Measurements from ENCODE around the gene RARG. TPM values are rescaled to one million over a fixed set of nuclear protein-coding genes. Genes with fewer than 3 reads are reported as not detected.

The RARG gene
- total RNA-seq, 1 experiment from 2014 or later: 118 TPM

- H3K9me3 ChIP-seq (ENCODE audit: insufficient read depth, low read depth): no peaks in the 10 kb centered on the region
- peaks cover under 1% of the 10 kb centered on the region; the same call in 1 of the 2 replicates for H3F3A ChIP-seq (ENCODE audit: insufficient read depth, low read depth)
- H3K27me3 ChIP-seq (ENCODE audit: insufficient read depth, low read depth): no peaks in the 10 kb centered on the region
- no peaks in the 10 kb centered on the region for H3K79me2 ChIP-seq (ENCODE audit: low read depth)
- no peak overlapping the region for H3K27ac ChIP-seq
- no peak overlapping the region for H3K4me2 ChIP-seq
- H3K4me3 ChIP-seq: no peak overlapping the region
- H3K9me2 ChIP-seq (ENCODE audit: insufficient read depth): 0 out of 2 replicates have a peak, but pooled peaks cover 3% of the 10 kb centered on the region
- POLR2A ChIA-PET (ENCODE audit: unreplicated experiment): no interaction called here
- H4K20me1 ChIP-seq (ENCODE audit: insufficient read depth): no peaks in the 10 kb centered on the region
- TF ChIP-seq EZH2 (IDR thresholded peaks at IDR 0.05; ENCODE audit: low read depth) (no peak), CTCF (conservative IDR thresholded peaks at IDR 0.05) (no peak)
- H2AFZ ChIP-seq: no peak overlapping the region
- DNase-seq: no peak
- CTCF ChIA-PET: no interaction called here
- no peaks in the 10 kb centered on the region for H3K36me3 ChIP-seq (ENCODE audit: low read depth)
- no TSS peak for BruUV-seq (replicated peaks)
- intact Hi-C loops (cut with micrococcal nuclease; ENCODE audit: unreplicated experiment): loop anchor here (10.0 kb wide), 1 partner anchor 135 kb away; no protein-coding TSS in a partner anchor
- peaks cover 10% of the 10 kb centered on the region for H3K4me1 ChIP-seq (replicated peaks; ENCODE audit: insufficient read depth)
Observed at GRCh38 chr12:53200107-53200457, 31.9 kb downstream of the RARG start.

GRCh38 chr12:53199700-53200099, 32.3 kb downstream of the RARG start:
- Histone ChIP-seq H3K4me2 (no peak overlapping the region), H3K4me1 (replicated peaks; ENCODE audit: insufficient read depth) (peaks cover 10% of the 10 kb centered on the region), H2AFZ (no peak overlapping the region), H4K20me1 (ENCODE audit: insufficient read depth) (no peaks in the 10 kb centered on the region), H3K79me2 (ENCODE audit: low read depth) (no peaks in the 10 kb centered on the region), H3K36me3 (ENCODE audit: low read depth) (no peaks in the 10 kb centered on the region), H3K9me2 (ENCODE audit: insufficient read depth) (0 out of 2 replicates have a peak, but pooled peaks cover 3% of the 10 kb centered on the region), H3F3A (ENCODE audit: insufficient read depth, low read depth) (peaks cover 1% of the 10 kb centered on the region; the same call in 1 of the 2 replicates), H3K27ac (no peak overlapping the region), H3K27me3 (ENCODE audit: insufficient read depth, low read depth) (no peaks in the 10 kb centered on the region), H3K4me3 (no peak overlapping the region), H3K9me3 (ENCODE audit: insufficient read depth, low read depth) (no peaks in the 10 kb centered on the region)
- POLR2A ChIA-PET (ENCODE audit: unreplicated experiment): no interaction called here
- intact Hi-C loops (cut with micrococcal nuclease; ENCODE audit: unreplicated experiment): loop anchor here (10.0 kb wide), 1 partner anchor 135 kb away; no protein-coding TSS in a partner anchor
- CTCF ChIA-PET: no interaction called here
- TF ChIP-seq CTCF (conservative IDR thresholded peaks at IDR 0.05): no peak
- no peak for TF ChIP-seq EZH2 (IDR thresholded peaks at IDR 0.05; ENCODE audit: low read depth)
- no TSS peak for BruUV-seq (replicated peaks)
- DNase-seq: no peak

DNA sequence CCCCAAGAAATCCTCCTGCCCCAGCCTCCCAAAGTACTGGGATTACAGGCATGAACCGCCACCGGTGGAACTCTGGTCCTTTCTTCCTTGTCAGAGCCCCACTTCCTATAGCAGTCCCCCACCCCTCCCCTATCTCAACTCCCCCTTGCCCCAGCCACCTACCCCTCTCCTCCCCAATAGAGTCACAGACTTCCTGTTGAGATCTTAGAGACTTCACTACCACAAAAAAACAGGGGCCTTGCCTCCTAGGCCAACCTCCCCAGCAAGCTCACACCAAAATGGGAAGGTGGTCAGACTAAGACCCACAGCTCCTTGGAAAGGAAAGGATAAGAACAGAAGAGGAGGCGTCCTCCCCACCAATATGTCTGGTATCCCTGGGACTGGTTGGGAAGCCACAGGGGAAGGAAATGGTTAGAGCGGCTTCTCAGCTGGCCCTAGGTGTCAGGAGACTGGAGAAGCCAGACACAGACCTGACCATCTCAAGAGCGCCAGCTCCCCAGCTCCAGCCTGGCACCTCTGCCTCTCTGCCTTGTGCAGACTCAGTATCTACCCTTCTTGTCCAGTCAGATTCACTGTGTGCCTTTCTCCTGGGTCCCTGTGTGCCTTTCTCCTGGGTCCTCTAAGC, 33.4 kb downstream of the RARG start:
- Histone ChIP-seq H3K36me3 (ENCODE audit: low read depth) (no peaks in the 10 kb centered on the region), H3K9me2 (ENCODE audit: insufficient read depth) (no peaks in the 10 kb centered on the region), H3K27ac (no peak overlapping the region), H3K4me2 (no peak overlapping the region), H3K4me3 (no peak overlapping the region), H3K27me3 (ENCODE audit: insufficient read depth, low read depth) (no peaks in the 10 kb centered on the region), H3K4me1 (replicated peaks; ENCODE audit: insufficient read depth) (peaks cover 10% of the 10 kb centered on the region), H4K20me1 (ENCODE audit: insufficient read depth) (no peaks in the 10 kb centered on the region), H3F3A (ENCODE audit: insufficient read depth, low read depth) (peaks cover 5% of the 10 kb centered on the region; the same call in 1 of the 2 replicates), H3K9me3 (ENCODE audit: insufficient read depth, low read depth) (no peaks in the 10 kb centered on the region), H3K79me2 (ENCODE audit: low read depth) (no peaks in the 10 kb centered on the region), H2AFZ (no peak overlapping the region)
- no TSS peak for BruUV-seq (replicated peaks)
- intact Hi-C loops (cut with micrococcal nuclease; ENCODE audit: unreplicated experiment): no loop called here
- TF ChIP-seq CTCF (conservative IDR thresholded peaks at IDR 0.05): no peak
- no peak for TF ChIP-seq EZH2 (IDR thresholded peaks at IDR 0.05; ENCODE audit: low read depth)
- no peak for DNase-seq
- POLR2A ChIA-PET (ENCODE audit: unreplicated experiment): interaction anchor here (0.6 to 0.7 kb wide), 2 partner anchors 8 to 459 kb away, joined by 3 to 11 read pairs; no protein-coding TSS in a partner anchor
- CTCF ChIA-PET: interaction anchor here (0.6 kb wide), 1 partner anchor 133 kb away, joined by 3 read pairs; no protein-coding TSS in a partner anchor
